Lower leg skin (tissue), 4 donors: ENCODE data around the gene CKS1B. TPM values are rescaled to one million over a fixed set of nuclear protein-coding genes. Genes with fewer than 3 reads are reported as not detected.
"Not testable (repeated sequence)": the region's sequence is repeated elsewhere in the genome, so short reads cannot be mapped to it uniquely, and the experiment has no call there.

ENCODE experiments used
- DNase-seq, 2 donors: peaks; one replicate each; pipeline ENCODE4 v3.0.0-alpha.2; 2019; ENCODE audit warnings: low spot score in 2 of 2
- H3K4me3 ChIP-seq: fragments of 200-600 bp; sonication (generic); 2 replicates; pipeline ENCODE4 v1.5.1; 2017; ENCODE audit warnings: mild to moderate bottlenecking, low read depth; ENCODE audit not compliant: poor library complexity, severe bottlenecking
- POLR2A ChIP-seq, 2 donors: fragments of 450-650 bp; IDR thresholded peaks; one replicate each; pipeline ENCODE4 v1.6.1; 2016 to 2017; ENCODE audit warnings: antibody characterized with exemption in 2 of 2, mild to moderate bottlenecking in 1 of 2, moderate library complexity in 1 of 2
- WGBS, 2 donors: methylation state at CpG; one replicate each; pipeline ENCODE4 v1.1.5; 2018; 5-methylcytosine and 5-hydroxymethylcytosine counted together
- intact Hi-C: fragments of 100-400 bp; cut with DNase I; formaldehyde crosslinking; loops from one replicate; pipeline ENCODE4 v1.15.0; 2023; ENCODE audit warnings: low total_unique reads
- total RNA-seq, 4 donors: library from RNA; depleted of rRNA; stranded (reverse); fragments of >200 nt; gene quantifications; one replicate each; pipeline ENCODE4 v1.1.0, GENCODE V29; 2016
- TF ChIP-seq, protein P1 (sequence below), 3 donors: fragments of 450-650 bp; IDR thresholded peaks; one replicate each; pipeline ENCODE4 v1.5.1; 2016; ENCODE audit warnings: antibody characterized with exemption in 3 of 3, mild to moderate bottlenecking in 3 of 3, moderate library complexity in 2 of 3

Gene CKS1B
- total RNA-seq, 4 donors from 2014 or later, result 40.0 to 58.7 (median 45.3) TPM

DNA sequence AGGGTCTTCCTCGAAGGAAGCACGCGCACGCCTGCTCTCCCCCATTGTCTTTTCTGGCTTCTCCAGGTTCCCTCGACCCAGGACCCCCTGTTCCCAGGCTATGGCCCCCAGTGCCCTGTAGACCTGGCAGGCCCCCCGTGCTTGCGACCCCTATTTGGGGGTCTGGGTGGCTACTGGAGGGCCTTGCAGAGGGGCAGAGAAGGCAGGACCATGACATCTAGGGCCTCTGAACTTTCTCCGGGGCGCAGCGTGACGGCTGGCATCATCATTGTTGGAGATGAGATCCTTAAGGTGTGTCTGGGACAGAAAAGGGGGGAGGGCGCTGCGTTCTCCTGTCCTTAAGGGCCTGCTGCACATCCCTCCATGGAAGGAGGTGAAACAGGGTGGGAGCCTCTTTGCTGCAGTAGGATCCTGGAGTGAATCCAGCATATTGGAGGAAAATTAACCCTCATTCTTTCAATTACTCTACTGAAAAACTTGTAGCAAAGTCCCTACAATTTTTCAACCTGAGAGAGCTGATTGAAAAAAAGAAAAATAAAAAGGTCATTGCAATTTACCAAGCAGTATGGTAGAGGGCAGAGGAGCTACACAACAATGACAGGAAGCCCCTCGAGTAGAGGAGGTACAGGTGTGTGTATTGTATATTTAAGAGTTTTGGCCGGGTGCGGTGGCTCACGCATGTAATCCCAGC is 9.4 kb downstream of the CKS1B start:
- 10% methylated on average over 17 of the region's 17 CpGs for WGBS, 2 donors
- no peak for DNase-seq
- peak overlapping the region; percentile 66 for H3K4me3 ChIP-seq
- TF ChIP-seq, protein P1, sequence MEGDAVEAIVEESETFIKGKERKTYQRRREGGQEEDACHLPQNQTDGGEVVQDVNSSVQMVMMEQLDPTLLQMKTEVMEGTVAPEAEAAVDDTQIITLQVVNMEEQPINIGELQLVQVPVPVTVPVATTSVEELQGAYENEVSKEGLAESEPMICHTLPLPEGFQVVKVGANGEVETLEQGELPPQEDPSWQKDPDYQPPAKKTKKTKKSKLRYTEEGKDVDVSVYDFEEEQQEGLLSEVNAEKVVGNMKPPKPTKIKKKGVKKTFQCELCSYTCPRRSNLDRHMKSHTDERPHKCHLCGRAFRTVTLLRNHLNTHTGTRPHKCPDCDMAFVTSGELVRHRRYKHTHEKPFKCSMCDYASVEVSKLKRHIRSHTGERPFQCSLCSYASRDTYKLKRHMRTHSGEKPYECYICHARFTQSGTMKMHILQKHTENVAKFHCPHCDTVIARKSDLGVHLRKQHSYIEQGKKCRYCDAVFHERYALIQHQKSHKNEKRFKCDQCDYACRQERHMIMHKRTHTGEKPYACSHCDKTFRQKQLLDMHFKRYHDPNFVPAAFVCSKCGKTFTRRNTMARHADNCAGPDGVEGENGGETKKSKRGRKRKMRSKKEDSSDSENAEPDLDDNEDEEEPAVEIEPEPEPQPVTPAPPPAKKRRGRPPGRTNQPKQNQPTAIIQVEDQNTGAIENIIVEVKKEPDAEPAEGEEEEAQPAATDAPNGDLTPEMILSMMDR (IDR thresholded peaks at IDR 0.05), result no peak
- TF ChIP-seq POLR2A (IDR thresholded peaks at IDR 0.05), result no peak
- intact Hi-C loops, result no loop called here

DNA sequence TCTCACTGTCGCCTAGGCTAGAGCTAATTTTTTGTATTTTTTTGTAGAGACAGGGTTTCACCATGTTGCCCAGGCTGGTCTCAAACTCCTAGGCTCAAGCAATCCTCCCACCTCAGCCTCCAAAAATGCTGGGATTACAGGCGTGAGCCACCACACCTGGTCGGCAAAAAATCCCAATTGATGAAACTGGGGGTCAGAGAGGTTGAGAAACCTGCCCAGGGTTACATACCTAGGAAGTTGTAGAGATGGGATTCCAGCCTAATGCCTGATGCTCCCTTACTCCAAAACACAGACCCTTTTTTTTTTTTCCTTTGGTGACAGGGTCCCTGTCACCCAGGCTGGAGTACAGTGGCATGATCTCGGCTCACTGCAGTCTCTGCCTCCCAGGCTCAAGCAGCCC is 12.3 kb downstream of the CKS1B start:
- DNase-seq, intact Hi-C loops, H3K4me3 ChIP-seq: not testable (repeated sequence)
- WGBS, 2 donors, result 89 to 92% methylated on average over 4 of the region's 4 CpGs

DNA sequence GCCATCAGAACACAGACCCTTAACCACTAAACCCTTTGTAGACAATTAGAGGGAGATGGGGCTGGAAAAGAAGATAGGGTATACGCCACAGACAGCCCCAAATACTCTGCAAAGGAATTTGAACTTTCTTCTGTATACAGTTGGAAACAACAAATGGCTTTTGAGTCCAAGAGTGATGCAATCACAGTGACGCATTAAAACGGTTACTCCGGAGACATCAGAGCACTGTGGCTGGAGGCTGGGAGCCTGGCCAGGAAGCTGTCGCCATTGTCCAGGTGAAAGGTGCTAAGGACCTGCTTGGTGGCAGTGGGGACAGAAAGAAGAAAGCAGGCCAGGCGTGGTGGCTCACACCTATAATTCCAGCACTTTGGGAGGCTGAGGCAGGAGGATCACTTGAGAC is 12.8 kb downstream of the CKS1B start:
- 63 to 76% methylated on average over 6 of the region's 6 CpGs for WGBS, 2 donors
- no peak for DNase-seq
- no peak overlapping the region for H3K4me3 ChIP-seq
- TF ChIP-seq, protein P1 (IDR thresholded peaks at IDR 0.05), result no peak
- TF ChIP-seq POLR2A (IDR thresholded peaks at IDR 0.05), result no peak
- intact Hi-C loops, result no loop called here

DNA sequence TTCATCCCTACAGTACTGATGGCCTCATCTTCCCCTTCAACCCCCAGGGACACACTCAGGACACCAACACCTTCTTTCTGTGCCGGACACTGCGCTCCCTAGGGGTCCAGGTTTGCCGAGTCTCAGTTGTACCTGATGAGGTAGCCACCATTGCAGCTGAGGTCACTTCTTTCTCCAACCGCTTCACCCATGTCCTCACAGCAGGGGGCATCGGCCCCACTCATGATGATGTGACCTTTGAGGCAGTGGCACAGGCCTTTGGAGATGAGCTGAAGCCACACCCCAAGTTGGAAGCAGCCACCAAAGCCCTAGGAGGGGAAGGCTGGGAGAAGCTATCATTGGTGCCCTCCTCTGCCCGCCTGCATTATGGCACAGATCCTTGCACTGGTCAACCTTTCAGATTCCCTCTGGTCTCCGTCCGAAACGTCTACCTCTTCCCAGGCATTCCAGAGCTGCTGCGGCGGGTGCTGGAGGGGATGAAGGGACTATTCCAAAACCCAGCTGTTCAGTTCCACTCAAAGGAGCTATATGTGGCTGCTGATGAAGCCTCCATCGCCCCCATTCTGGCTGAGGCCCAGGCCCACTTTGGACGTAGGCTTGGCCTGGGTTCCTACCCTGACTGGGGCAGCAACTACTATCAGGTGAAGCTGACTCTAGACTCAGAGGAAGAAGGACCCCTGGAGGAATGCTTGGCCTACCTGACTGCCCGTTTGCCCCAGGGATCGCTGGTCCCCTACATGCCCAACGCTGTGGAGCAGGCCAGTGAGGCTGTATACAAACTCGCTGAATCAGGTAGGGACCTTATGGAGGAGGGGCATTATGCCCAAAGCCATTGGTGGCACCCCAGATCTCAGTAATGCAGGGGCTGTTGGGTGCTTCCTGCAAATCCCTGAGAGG is 13.8 kb downstream of the CKS1B start:
- intact Hi-C loops, result no loop called here
- TF ChIP-seq, protein P1 (IDR thresholded peaks at IDR 0.05), result no peak
- TF ChIP-seq POLR2A (IDR thresholded peaks at IDR 0.05), result no peak
- no peak for DNase-seq
- no peak overlapping the region for H3K4me3 ChIP-seq
- 89% methylated on average over 17 of the region's 17 CpGs for WGBS, 2 donors

DNA sequence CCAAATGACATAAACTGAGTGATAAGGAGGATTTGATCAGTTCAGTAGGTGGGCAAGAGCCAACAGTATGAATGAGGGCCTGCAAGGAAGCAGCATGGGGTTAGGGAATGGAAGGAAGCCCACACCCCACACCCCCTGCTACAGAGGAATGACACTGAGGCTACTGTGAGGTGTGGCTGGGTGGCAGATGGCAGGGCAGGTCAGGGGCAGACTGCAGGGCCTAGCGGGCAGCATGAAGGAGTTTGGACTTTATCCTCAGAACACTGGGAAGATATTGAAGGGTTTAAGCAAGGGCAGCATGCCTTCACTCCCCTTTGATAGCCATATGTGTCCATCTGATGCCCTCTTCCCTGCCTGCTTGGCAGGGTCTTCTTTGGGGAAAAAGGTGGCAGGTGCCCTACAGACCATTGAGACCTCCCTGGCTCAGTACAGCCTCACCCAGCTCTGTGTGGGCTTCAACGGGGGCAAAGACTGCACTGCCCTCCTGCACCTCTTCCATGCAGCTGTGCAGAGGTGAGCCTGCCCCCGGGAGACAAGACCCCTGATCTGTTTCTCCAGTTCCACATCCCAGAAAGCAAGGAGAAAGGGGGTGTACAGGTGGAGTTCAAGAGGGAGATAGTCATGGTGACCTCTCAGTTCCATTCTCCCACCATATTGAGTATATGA is 14.8 kb downstream of the CKS1B start:
- no peak for TF ChIP-seq POLR2A (IDR thresholded peaks at IDR 0.05)
- H3K4me3 ChIP-seq, result no peak overlapping the region
- no peak for DNase-seq
- intact Hi-C loops, result no loop called here
- WGBS, 2 donors, result 75 to 92% methylated on average over 3 of the region's 3 CpGs

DNA sequence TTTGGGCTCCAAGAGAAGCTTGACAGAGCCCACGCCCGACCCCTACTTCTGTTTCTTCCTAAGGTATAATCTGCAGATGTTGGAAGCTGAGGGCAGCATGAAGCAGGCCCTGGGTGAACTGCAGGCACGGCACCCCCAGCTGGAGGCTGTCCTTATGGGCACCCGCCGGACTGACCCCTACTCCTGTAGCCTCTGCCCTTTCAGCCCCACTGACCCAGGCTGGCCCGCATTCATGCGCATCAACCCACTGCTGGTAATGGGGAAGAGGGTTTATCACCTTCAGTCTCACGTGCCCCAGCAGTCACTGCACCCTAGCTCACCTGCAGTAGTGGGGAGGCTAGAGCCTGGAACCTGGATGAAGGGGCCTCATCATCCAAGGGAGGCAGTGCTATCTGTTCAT is 15.8 kb downstream of the CKS1B start:
- WGBS, 2 donors, result 89 to 93% methylated on average over 8 of the region's 8 CpGs
- TF ChIP-seq, protein P1 (IDR thresholded peaks at IDR 0.05), result no peak
- TF ChIP-seq POLR2A (IDR thresholded peaks at IDR 0.05), result no peak

More for the DNA sequence above, 15.8 kb downstream of the CKS1B start:
- DNase-seq, result no peak
- intact Hi-C loops, result no loop called here
- no peak overlapping the region for H3K4me3 ChIP-seq
